22Rv1 (cell line): ENCODE results near the gene AMN.

Experiments used
- CTCF ChIP-seq: fragments of 450-650 bp; IDR thresholded peaks from 2 replicates; pipeline ENCODE4 v1.5.1; 2017; ENCODE audit warnings: mild to moderate bottlenecking
- ZFX ChIP-seq: fragments of 450-650 bp; IDR thresholded peaks from 2 replicates; pipeline ENCODE4 v1.6.1; 2017; ENCODE audit warnings: antibody characterized with exemption, borderline replicate concordance

- TF ChIP-seq CTCF (no peak), ZFX (no peak)
These were observed 12.0 kb upstream of the AMN start for GRCh38 chr14:102910442-102910841.
